GM19463 (cell line): ENCODE data around the gene GABBR2.

Source experiments
- ATAC-seq: cut with Tn5 transposase; IDR thresholded peaks from one replicate; pipeline ENCODE4 v1.9.1; 2021; ENCODE audit warnings: mild to moderate bottlenecking, moderate library complexity; ENCODE audit not compliant: unreplicated experiment

The GABBR2 gene

DNA sequence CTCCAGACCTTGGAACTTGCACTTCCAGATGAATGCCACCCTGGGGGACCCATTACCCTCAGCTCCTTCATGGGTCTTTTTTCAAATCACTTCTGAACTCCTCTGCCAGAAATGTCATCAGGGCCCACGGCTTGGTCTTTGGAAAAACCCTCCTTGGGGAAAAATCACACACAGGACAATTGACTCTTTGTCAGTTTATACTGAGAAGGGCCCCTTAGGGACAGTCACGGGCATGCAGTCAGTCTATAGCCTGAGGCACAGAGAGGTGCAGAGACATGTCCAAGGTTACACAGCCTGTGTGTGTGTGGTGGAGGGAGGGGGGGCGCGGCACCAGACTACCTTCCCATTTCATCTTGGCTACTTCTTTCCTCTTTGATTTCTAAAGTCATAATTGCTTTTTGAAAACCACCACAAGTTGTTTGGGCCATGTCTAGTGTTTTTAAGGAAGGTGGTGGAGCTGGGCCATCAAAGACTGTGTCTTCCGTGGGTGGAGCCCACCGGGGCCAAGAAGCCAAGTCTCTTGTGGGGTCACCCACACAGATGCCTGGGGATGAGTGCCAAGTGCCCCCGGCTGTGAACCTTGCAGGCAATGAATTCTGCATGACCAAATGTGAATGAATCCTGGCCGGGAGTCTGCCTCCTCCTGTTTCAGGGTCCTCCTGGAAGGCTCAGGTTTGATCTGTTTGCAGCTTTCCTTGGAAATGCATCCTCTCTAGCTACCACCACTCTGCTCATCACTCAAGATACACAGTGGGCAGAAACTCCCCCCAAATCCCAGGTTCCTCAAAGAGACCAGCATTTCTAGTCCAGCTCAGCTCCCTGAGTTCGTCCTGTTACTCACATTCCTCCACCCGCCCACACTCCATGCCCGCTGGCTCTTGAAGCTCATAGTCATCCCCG is 253.2 kb downstream of the GABBR2 start:
- ATAC-seq, result no peak

DNA sequence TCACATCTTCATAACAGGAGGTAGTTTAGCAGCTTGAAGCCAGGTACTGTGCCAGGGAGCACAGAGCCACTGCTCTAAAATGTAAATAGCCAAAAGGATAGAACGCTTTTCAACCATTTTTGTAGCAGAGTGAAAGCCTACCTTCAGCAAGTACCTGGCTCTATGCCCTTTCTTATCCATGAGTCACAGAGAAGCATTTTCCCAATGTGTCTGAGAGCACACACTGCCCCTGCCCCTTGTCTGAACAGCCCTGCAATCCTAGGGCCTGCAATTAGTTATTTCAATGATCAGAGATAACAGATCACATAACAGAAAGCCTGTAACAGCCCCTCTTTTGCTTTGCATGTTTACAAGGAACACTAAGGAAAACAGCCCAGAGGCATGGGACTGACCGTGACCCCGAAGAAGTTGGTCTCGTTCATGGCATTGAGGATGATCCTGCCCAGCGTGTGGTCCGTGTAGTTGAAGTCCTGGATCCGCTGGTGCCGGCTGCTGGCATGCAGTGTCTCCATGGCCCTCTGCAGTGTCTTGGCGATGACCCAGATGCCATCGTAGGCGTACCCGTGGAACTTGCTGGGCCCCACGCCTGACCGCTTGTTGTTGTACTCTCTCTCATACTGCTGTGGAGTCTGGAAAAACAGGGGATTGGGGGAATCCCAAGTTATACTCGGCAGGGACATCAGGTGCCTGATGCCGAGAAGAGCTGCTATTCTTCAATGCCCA is 255.0 kb downstream of the GABBR2 start:
- no peak for ATAC-seq

DNA sequence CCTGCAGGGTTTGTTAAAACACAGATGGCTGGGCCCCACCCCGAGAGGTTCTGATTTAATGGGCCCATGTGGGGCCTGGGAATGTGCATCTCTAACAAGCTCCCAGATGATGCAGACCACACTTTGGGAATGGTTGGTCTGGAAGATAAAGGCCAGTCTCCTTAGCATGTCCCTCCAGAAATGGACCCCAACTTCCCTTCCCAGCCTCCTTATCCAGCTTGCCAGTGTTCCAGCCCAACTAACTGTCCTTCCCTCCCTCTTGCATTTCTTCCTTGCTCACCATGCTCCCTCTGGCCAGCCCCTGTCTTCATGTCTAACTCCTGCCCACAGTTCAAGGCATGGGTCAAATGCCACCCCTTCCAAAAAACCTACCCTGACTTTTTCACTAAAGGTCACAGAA is 257.2 kb downstream of the GABBR2 start:
- ATAC-seq, result no peak

DNA sequence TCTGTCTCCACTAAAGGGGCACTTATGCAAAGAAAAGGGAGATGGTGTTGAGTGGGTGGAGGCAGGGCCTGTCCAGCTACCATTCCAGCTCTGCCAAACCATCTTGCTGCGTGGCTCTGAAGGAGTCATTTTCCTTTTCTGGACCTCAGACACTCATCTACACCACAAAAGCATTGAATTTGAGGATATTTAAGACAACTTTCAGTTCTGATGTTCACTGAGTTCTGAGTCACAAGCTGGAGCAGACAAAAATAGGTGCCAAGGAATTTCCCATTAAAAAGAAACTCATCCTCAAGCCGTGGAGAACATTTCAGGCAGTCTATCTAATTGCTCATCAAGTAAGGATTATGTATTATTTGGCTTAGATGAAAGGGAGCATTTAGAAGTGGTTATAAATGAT is 258.2 kb downstream of the GABBR2 start:
- no peak for ATAC-seq

DNA sequence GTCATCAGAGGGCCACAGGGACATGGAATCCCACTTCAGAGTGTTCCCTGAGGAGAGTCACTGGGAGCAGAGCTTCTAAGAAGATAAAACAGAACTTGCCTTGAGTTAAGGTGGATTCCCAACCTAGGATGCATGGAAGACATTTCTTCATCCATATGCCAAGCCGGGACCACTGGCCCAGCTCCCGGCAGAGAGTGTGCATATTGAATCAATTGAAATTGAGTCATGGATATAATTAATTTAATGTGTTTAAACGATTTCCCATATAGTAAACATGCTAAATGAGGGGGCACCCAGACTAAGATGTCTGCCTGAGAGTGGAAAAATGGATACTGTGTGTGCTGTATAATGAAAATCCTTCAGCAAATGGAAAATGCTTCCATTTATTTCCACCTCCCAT is 258.9 kb downstream of the GABBR2 start:
- no peak for ATAC-seq

DNA sequence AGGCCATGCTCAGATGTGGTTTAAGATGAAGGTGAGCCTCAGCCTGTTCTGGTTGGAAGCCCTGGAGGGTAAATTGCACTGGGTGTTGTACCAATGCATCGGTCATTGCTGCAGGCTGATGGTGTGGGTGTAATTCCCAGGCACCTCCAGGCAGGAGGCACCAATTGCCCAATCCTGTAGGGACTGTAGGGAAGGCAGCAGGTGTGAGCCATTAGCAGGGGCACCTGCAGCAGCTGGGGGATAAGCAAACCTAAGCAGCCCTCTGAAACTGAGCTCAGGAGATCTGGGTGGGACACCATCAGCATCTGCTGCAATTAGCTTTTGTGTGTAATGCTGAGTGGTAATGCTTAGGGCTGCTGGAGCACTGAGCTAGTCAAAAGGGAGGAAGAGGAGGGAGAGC is 263.2 kb downstream of the GABBR2 start:
- ATAC-seq, result no peak

DNA sequence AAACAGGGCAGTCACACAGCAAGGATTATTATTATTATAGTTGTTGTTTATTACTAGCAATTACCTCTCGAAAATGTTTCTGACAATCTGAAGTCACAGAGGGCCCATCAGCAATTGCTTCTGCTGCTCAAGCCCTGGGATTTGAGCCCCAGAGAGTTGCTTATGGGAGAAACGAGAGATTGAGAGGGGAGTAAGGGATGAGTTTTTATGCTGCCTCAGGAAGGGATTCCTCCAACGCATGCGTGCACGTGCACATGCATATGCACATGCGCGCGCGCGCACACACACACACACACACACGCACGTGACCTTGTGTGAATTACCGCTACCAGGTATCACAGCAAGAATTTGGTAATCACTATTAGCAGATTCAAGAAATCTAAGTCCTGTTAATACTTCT is 264.1 kb downstream of the GABBR2 start:
- no peak for ATAC-seq

DNA sequence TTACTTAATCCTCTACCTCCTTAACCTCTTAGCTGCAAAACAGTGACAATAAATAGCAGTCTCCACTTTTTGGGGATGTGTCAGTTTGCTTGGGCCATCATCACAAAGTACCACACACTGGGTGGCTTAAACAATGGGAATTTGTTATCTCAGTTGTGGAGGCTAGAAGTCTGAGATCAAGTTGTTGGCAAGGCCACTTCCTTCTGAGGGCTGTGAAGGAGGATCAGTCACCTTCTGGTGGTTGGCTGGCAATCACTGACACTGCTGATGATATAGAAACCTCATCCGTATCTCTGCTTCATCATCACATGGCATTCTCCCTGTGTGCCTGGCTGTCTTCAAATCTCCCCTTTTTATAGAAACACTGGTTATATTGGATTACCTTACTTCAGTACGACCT is 266.2 kb downstream of the GABBR2 start:
- no peak for ATAC-seq

DNA sequence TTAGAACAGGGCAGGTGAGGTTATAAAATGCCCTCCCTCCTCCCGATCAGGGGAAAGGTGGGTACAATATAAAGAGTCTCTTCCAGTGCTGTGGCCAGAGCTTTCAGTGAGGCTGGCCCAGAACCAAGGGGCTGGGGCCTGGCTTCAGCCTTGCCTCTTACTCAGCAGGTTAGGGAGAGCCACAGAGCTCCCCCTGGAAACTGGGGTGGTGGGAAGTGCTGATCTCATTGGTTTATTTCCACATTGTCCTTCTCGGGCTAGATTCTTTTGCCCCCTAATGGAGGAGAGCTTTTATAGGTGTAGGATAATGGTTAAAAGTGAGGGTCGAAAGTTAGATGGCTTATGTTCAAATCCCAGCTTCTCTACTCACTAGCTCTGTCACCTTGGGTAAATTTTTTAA is 266.6 kb downstream of the GABBR2 start:
- ATAC-seq, result no peak

DNA sequence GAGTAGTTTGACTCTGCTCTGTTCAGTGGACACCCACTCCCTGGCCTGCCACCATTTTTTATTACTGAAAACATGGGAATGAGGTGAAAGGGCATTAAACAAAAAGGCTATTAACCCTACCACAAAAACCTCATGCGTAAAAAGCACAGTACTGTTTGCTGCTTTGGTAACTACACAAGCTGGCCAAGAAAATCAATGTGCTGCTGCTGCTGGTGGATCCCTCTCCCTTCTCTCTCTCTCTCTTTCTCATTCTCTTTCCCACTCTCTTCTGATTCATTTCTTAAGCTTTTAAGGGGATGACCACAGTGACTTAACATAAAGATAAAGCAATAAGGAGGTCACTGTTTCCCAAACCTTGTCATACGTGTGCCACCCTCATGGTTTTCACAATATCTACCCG is 270.1 kb downstream of the GABBR2 start:
- ATAC-seq, result no peak

DNA sequence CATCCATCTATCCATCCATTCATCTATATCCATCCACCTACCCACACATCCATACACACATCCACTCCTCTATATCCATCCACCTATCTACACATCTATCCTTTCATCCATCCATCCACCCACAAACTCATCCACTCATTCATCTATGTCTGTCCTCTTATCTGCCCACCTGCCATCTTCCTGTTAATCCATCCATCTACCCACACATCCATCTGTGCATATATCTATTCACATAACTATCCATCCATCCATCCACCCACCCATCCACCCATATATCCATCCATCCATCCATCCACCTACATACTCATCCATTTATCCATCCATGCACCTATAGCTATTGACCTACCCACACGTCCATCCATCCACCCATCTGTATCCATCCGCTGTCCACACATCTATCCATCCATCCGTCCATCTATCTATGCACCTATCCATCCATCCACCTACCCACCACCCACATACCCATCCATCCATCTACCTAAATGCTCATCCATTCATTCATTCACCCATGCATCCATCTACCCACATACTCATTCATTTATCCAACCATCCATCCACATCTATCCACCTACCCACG is 271.2 kb downstream of the GABBR2 start:
- ATAC-seq, result no peak

DNA sequence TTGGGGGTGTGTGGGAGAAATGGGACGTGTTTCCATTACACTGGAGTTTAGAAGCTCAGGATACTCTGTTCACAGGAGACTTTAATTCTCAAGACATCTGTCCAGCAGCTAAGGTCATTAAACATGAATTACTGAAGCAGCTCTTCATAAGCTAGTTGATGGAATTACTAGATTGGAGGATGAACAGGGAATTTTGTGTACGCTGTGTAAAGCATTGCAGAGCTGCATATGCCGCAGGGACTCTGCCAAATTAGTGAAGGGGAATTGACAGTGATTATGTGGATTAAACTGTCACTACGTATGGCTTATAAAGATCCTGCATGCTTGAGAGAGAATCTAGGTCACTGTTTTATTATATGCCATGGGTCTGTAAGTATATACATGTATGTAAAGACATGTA is 275.8 kb downstream of the GABBR2 start:
- no peak for ATAC-seq

DNA sequence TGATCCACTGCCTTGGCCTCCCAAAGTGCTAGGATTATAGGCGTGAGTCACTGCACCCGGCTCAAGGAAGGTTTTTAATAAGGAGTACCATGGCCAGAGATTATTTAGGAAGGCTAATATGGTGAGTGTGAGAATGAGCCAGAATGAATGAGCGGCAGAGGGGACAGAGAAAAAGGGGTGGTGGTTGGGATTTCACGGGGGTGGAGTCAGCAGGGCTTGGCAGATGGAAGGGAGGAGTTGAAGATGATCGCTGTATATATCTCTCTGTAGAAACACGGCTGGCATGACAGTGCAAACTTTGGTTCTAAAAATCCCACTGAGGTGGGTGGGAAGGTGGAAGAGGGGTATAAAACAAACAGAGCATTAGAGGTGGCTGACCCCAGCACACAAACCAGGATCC is 276.6 kb downstream of the GABBR2 start:
- ATAC-seq, result no peak

DNA sequence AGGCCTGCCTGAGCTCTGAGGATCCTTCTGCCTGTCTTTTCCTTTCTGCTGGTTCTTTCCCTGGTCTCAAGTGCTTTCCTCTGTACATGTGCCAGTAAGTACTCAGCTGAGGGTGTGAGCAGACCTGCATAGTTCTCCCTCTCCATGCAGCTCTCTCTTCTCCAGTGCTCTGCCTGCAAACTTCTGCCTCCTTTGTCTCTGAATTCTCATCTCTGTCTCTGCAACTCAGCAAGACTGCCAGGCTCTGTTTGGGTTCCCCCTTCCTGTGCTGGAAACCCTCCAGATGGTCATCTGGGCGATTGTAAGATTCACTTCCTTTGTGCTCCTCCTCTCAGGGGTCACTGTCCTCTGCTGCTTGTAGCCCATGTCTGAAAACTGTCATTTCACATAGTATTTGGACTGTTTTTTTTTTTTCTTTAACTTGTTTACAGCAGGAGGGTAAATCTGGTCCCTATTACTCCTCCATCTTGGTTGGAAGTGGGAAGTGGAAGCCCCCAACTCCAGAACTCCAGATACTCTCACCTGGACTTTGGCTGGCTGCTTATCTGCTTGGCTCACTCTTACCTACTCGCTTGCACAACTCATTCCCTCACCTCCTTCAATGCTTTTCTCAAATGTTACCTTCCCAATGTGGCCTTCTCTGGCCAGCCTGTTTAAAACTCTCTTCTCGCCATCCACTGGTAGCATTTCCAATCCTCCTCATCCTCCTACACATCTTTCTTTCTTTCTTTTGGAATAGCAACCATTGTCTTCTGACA is 278.0 kb downstream of the GABBR2 start:
- ATAC-seq, result no peak

DNA sequence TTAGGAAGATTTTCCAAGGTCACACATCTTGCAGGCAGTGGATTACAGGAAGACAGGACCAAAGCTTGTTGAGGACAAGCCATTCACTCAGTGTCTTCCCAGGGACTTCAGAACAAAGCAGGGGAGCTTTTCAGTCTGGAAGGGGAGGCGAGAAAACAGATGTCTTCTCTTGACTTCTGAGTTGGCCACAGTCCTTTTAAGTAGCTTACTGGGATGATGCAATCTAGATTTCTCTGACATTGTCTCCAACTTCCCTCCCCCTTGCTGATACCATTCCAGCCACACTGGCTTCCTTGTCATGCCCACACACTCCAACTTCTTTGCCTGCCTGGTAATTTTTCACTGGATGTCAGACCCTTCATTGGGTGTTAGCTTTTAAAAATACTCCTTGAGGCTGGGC is 279.1 kb downstream of the GABBR2 start:
- ATAC-seq, result no peak

DNA sequence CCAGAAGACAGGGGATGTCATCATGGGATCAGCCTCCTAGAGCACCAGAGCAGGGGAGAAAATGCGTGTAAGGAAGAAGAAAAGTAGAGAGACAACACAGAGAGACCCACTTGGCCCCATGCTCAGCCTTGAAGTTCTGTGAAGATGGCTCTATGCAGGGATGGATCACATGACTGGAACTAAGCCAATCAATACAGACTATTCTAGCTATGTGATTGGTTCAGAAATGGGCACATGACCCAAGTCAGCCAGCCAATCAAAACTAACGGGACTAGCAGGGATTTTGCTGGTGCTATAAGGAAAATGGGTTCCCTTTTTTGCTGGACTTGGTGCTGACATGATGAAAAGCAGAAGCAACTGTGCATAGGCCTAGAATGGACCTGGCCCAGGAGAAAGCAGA is 280.3 kb downstream of the GABBR2 start:
- ATAC-seq, result no peak

DNA sequence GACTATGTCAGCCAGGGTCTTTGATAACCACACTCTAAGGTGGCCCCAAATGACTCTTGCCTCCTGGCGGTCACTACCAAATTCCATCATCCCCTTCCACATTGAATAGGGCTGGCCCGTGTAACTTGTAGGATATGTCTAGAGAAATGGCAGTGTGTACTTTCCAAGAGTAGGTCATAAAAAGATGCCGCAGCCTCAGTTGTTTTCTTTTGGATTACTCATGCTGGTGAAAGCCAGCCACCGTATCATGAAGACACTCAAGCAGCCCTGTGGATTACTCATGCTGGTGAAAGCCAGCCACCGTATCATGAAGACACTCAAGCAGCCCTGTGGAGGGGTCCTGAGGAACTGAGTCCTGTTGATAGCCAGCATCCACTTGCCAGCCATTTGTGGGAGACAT is 281.2 kb downstream of the GABBR2 start:
- ATAC-seq, result no peak

DNA sequence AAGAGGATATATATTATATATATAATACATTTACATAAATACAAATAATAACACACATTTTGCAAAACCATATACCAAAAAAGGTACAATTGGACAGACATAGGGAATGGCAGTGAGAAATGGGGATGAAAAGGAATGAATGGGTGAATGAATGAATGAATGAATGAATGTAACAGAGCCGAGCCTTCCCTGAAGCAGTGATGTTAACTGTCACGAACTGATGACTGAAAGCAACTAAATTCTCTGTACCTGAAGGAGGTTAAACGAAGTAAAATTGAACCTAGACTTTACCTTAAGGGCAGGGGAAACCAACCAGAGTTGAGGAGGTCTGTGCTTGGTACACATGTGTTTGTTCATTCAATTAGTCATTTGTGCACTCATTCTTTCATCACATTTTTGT is 283.7 kb downstream of the GABBR2 start:
- ATAC-seq, result no peak

DNA sequence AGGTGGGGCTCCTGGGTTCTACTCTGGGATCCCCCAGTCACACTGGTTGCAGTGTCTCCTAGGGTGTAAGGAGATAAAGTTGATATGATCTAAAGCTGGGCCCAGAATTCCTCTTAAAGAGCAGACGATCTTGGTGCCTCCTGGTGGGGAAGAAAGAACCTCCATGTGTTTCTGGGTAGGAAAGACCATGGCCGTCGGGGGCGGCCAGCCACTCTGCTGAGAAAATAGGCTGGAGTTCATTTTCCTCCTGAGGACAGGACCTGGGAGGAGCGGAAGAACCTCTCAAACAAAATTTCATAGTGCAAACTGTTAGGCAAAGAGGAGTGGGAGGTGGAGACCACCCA is 289.5 kb downstream of the GABBR2 start:
- no peak for ATAC-seq

DNA sequence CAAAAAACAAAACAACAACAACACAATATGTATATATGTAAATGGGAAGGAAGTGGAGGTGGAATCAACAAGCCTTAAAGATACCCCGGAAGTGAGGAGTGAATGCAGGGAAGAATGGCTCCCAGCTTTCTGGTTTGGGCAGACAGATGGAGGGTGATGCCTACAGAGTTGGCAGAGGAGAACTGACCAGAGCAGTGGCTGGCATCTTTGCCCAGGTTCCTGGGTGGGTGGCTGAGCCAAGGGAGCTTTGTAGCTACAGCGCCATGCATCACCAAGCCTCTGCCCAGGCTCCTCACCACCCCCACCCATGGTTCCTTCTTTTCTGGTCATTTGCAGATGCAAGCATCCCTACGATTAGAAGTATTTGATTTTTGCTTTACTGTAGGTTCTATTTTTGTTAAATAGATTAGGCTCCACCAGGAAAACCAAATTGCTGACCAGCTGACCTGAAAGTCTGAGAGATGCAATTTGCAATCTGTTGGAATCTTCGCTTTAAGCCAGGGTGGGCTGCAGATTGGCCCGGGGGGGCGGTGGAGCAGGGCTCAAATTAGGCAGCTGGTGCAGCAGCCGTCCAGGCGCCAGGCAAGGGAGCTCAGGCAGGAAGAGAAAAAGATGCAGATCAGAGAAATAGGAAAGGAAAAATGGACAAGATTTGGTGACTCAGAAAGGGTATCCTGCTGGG is 290.0 kb downstream of the GABBR2 start:
- no peak for ATAC-seq
